ENCODE results near the gene BYSL. TPM values are rescaled to one million over a fixed set of nuclear protein-coding genes. Genes with fewer than 3 reads are reported as not detected.
A peak's percentile ranks its signal among the peaks of the same experiment; 100 is the strongest.

BYSL gene
- total and polyA plus RNA-seq, 9 of the 15 experiments (the other 6 are each of a cell fraction or from before 2014, with no cell fraction given) = 22.2 to 92.3 (median 53.4) TPM

GRCh38 chr6:41936073-41936837 is 15.0 kb downstream of the BYSL start (continued):
- TF ChIP-seq, protein P1, sequence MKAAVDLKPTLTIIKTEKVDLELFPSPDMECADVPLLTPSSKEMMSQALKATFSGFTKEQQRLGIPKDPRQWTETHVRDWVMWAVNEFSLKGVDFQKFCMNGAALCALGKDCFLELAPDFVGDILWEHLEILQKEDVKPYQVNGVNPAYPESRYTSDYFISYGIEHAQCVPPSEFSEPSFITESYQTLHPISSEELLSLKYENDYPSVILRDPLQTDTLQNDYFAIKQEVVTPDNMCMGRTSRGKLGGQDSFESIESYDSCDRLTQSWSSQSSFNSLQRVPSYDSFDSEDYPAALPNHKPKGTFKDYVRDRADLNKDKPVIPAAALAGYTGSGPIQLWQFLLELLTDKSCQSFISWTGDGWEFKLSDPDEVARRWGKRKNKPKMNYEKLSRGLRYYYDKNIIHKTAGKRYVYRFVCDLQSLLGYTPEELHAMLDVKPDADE (conservative IDR thresholded peaks at IDR 0.05; ENCODE audit: control insufficient read depth, low read depth, low read length) = 0 out of 2 replicates have a peak, but pooled peaks have one; percentile 18
- no peak for TF ChIP-seq ZNF717 (CRISPR knock-in tag; IDR thresholded peaks at IDR 0.05)
- no peak for TF ChIP-seq ZNF695 (CRISPR knock-in tag; IDR thresholded peaks at IDR 0.05)
- TF ChIP-seq NR2C1 (IDR thresholded peaks at IDR 0.05) = no peak
- peak; percentile 68 for TF ChIP-seq NR2C1 (tag; IDR thresholded peaks at IDR 0.05)
- peak; percentile 31 for TF ChIP-seq RBM39 (optimal IDR thresholded peaks at IDR 0.05; ENCODE audit: low read depth, low read length)
- TF ChIP-seq CHD1 (IDR thresholded peaks at IDR 0.05; ENCODE audit: low read length) = no peak
- no peak for TF ChIP-seq UBTF (IDR thresholded peaks at IDR 0.05; ENCODE audit: borderline replicate concordance in 1 of 2, low read depth in 2 of 2, low read length in 2 of 2)
- no peak for TF ChIP-seq MAFF (IDR thresholded peaks at IDR 0.05; ENCODE audit: low read length)
